HG02973 (cell line): ENCODE measurements around the gene TGM3.
"Not testable (repeated sequence)": the region's sequence is repeated elsewhere in the genome, so short reads cannot be mapped to it uniquely, and the experiment has no call there.

Experiments used
- ATAC-seq: cut with Tn5 transposase; IDR thresholded peaks from one replicate; pipeline ENCODE4 v1.9.1; 2021; ENCODE audit warnings: moderate library complexity; ENCODE audit not compliant: unreplicated experiment

TGM3 gene

DNA sequence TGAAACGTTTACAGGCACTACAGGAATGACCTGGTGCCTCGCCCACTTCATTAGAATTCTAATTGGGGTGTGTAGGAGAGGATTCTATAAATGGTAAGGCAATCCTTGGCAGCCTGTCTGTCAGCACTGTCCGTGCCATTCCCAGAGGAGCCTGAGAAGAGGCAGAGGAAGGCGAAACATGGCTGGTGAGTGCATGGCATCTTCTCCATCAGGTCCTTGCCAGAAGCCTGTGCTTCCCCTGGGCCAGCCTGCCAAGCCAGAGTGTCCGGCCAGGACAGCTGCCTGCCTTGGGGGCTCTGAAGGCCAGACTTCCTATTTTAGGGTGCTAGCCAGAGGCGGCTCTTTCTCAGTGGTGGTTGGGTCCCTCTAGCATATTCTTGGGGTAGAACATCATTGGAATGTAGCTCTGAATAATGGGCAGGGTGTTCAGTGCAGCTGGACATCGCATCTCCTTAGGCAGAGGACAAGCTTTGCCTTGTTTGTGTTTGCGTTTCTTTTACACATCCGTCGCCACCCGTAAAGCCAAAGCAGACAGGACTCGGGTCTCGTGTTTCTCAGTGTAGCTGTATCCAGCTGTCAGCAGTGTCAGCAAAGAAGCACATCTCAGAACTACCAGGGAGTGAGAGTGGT, at the start of gene TGM3:
Gene TGM3, plus strand, starts transcription at position 116 of the 630 bp plus-strand sequence. Its CDS starts 63 bp downstream, at position 179.
- ATAC-seq = no peak

DNA sequence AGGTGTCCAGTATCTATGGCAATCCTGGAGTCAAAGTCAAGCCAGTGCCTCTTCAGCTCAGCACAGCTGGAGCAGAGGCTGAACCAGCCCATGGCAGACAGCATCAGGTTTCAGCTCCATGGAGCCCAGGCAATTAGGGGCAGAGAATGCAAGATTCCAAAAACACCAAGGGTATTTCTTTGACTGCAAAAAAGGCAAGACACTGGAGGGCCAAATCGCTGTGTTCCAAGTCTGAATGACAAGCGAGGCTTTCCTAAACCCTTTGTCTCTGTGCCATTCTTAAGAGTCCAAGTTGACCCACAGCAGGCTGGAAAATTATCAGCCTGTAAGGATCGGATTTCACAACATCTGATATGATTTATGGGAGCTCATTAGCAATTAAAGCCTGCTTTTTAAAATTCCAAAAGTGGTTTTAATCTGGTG, 49.7 kb upstream of the TGM3 start:
- no peak for ATAC-seq

DNA sequence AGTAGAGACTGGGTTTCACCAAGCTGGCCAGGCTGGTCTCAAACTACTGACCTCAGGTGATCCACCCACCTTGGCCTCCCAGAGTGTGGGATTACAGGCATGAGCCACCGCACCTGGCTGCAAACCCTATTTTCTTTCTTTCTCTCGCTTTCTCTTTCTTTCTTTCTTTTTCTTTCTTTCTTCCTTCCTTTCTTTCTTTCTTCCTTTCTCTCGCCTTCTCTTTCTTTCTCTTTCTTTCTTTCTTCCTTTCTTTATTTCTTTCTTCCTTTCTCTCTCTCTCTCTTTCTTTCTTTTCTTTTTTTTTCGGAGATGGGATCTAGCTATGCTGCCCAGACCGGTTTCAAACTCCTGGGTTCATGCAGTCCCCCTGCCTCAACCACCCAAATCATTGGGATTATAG, 47.0 kb upstream of the TGM3 start:
- ATAC-seq = no peak

DNA sequence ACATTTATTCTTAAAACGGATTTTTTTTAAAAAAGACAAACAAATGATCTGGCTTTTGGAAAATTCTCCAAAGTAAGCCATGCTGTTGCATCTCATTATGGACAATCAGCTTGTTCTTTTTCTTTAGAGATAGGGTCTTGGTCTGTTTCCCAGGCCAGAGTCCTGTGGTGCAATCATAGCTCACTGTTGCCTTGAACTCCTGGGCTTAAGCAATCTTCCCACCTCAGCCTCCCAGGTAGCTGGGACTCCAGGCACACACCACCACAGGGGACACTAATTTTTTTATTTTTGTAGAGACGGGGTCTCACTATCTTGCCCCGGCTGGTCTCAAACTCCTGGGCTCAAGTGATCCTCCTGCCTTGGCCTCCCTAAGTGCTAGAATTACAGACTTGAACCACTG, 45.9 kb upstream of the TGM3 start:
- no peak for ATAC-seq

GRCh38 chr20:2252419-2252997, 43.3 kb upstream of the TGM3 start:
- ATAC-seq = no peak

DNA sequence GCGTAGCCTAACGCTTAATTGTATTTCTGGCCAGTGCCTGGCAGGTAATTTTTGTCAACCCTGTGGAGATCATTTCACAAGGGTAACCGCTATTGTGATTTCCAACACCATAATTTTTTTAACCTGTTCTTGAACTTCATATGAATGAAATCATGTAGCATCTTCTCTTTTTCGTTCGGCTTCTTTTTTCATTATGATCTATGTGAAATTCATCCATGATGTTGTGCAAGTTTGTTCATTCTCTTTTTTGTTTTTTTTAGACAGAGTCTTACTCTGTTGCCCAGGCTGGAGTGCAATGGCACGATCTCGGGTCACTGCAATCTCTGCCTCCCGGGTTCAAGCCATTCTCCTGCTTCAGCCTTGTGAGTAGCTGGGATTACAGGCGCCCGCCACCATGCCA, 42.5 kb upstream of the TGM3 start:
- ATAC-seq = no peak

DNA sequence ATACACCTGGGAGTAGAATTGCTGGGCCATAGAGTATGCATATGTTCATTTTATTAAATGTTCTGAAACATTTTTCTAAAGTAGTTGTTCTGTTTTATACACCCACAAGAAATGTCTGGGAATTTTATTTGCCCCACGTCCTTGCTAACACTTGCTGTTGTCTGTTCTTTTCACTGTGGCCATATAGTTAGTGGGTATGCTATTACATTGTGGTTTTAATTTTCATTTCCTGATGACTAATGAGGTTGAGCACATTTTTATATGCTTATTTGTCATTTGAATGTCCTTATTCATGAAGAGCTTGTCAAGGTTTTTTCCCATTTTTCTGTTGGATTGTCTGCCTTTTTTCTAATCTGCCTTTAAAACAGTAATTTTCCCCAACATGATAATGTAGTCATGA, 41.5 kb upstream of the TGM3 start:
- no peak for ATAC-seq

DNA sequence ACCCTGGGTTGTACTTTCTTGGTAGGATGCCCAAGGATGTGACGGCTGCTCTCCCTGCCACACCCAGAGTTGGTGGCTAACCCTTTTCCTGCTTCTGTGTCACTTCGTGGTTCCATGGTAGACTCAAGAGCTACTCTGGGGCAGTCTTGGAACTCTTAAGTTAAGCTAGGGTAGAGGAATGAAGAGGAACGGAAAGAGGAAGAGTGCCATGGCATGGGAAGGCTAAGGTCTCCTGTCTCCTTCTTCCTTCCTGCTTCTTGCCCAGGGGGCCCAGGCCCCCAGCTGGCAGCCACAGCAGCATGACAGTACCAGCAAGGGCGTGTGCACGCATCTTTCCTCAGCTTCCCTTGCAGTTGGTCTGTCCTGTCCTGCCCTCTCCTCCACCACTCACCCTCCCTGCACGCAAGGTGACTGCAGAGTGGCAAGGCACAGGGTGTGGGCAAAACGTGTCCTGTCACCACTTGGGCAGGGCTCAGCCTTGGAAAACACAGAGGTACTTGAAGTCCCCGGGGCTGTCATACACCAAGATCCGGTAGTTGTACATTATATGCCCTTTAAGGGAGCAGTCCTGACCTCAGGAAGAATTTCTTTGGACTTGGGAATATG, 39.8 kb upstream of the TGM3 start:
- ATAC-seq = no peak

DNA sequence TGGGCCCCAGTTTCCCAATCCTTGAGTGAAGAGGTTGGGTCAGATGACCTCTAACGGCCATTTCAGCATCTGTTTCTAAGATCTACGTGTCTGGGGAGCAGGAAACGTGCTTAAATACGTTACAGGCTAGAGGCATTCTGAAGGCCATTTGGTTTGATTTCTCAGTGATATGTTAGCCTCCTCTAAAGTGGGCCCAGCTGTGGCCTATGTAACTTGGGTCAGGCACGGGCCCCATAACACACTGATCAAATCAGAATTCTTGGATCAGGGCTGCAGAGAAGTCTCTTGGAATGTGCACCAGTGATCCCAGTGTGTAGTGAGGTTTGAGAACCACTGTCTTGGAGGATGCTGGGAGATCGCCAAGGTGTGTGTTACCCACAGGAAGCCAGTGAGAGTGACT, 36.1 kb upstream of the TGM3 start:
- no peak for ATAC-seq

DNA sequence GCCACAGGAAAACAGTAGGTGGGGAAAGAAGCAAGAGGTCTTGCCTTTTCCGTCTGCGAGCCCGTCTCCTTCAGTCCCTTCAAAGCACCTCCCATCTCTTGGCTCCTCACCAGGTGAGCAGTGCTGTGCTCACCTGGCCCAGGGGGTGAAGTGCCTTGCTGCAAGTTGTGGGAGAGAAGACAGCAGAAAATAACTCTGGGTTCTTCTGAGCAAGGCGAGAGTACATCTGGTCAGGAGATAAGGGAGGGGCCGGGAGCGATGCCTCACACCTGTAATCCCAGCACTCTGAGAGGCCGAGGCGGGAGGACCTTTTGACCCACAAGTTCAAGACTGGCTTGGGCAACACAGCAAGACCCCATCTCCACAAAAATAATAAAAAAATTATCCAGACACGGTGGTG, 35.6 kb upstream of the TGM3 start:
- no peak for ATAC-seq

GRCh38 chr20:2261046-2261485, 34.7 kb upstream of the TGM3 start:
- ATAC-seq = no peak

DNA sequence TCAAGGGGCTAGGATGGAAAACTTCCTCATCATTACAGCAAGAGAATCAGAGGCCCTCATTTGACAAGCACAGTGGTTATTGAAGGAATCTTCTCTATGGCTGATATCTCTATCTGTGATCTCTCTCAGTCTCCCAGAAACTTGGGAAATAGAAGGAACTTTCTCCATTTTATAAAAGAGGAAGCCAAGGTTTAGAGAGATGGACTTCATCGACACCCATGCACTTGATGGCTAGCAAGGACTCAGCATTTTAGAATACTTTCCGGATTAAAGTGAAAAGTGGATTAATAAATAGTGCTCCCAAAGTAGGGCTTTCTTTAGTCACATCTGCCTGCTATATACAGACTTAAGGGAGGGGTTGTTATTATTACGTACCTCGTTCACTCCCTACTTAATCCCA, 34.2 kb upstream of the TGM3 start:
- no peak for ATAC-seq

DNA sequence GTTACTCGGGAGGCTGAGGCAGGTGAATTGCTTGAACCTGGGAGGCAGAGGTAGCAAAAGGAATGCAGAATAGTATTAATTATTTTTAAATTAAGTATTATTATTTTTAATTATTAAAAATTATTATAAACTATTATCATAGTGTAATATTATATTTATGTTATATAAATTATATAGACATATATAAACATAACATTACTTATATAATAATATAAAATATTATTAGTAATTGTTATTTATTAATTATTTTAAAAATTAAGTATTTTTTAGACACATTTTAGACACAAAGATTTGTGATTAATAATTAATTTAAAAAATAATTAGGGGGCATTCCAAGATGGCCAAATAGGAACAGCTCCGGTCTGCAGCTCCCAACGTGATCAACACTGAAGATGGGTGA, 31.7 kb upstream of the TGM3 start:
- ATAC-seq = no peak

DNA sequence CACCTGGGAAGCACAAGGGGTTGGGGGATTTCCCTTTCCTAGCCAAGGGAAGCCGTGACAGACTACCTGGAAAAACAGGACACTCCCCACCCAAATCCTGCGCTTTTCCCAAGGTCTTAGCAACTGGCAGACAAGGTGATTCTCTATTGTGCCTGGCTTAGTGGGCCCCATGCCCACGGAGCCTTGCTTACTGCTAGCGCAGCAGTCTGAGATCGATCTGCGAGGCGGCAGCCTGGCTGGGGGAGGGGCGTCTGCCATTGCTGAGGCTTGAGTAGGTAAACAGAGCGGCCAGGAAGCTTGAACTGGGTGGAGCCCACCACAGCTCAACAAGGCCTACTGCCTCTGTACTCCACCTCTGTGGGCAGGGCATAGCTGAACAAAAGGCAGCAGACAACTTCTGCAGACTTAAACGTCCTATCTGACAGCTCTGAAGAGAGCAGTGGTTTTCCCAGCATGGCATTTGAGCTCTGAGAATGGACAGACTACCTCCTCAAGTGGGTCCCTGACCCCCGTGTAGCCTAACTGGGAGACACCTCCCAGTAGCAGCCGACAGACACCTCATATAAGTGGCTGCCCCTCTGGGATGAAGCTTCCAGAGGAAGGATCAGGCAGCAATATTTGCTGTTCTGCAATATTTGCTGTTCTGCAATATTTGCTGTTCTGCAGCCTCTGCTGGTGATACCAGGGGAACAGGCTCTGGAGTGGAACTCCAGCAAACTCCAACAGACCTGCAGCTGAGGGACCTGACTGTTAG, 31.0 kb upstream of the TGM3 start:
- not testable (repeated sequence) for ATAC-seq

DNA sequence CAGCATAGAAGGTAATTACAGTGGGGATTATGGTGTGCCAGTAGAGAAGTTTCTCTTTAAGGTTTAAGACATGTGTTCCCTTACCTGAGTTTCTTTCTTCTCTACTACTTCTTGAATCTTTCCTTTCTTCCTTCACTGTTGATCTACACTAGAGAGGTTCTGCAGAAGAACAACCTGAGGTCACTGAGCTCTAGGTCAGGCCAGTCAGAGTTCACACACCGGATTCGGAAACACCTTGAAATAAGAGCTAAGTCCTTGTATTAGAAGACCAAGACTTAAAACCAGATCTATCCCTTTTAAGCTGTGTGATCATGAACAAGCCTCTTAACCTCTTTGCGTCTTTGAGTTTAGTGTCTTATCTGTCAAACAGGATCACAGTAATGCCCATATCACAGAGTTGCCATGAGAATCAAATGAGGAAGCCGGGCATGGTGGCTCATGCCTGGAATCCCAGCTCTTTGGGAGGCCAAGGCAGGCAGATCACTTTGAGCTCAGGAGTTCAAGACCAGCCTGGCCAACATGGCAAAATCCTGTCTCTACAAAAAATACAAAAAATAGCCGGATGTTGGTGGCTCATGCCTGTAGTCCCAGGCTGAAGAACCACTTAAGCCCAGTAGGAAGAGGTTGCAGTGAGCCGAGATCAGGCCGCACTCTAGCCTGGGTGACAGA, 22.0 kb upstream of the TGM3 start:
- no peak for ATAC-seq

- ATAC-seq = no peak
Observed at GRCh38 chr20:2276015-2276414, 19.8 kb upstream of the TGM3 start.

GRCh38 chr20:2279253-2279779, 16.5 kb upstream of the TGM3 start:
- ATAC-seq = no peak

DNA sequence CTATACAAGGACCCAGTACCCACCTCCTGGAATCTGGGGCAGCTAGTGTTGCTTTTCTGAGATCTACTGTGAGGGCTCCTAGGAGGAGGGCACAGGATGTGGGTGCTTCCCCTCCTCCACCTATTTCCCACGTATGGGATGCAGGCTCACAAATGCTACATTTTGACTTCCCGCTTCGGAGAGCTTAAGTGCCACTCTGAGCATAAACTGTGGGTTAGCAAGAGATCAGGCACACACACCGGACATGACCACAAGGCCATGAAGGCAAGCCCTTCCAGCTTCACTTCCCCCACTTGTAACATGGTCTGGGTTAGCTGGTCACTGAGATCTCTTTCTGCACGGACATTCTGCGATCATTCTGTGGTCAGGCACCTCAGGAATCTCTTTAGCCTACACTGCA, 15.7 kb upstream of the TGM3 start:
- ATAC-seq = no peak

- no peak for ATAC-seq
Observed at GRCh38 chr20:2281563-2281962, 14.2 kb upstream of the TGM3 start.

DNA sequence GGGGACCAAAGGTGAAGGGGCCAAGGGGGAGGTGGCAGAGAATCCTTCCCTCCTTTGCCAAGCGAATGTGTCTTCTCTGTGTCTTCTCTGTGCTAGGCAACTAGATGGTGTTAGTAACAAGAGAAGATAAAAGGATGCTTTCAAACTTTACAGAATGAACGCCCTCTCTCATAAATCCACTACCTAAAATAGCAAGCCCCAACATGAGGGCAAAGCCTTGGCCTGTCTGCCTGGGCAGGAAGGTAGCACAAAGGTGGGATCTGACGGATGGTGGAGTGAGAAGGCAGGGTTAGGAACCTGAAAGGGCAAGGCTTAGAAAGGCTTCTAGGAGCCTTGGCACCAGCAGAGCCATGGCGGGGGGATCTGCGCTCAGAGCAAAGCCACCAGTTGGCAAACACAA, 13.6 kb upstream of the TGM3 start:
- ATAC-seq = no peak
